ENCODE results near the gene KIAA0753.

The KIAA0753 gene

GRCh38 chr17:6639014-6639585 is 1.4 kb downstream of the KIAA0753 start:
- DNase-seq (ENCODE audit: extremely low spot score), result no peak
- ChIA-PET POLR2A (interaction anchor here (0.7 to 2.7 kb wide), 3 partner anchors 11 to 195 kb away, joined by 3 to 9 read pairs (median 3); partner anchors contain the start of genes C17orf100, MED31 and PIMREG), CTCF (interaction anchor here (1.0 kb wide), 1 partner anchor 9 kb away, joined by 3 read pairs; no protein-coding TSS in a partner anchor)
- TF ChIP-seq L3MBTL2 (conservative IDR thresholded peaks at IDR 0.05) (no peak), ZNF384 (IDR thresholded peaks at IDR 0.05) (no peak), CTBP1 (IDR thresholded peaks at IDR 0.05; ENCODE audit: borderline replicate concordance) (no peak), FOXK2 (IDR thresholded peaks at IDR 0.05) (no peak), ARNT (IDR thresholded peaks at IDR 0.05) (no peak), ELF4 (IDR thresholded peaks at IDR 0.05) (no peak), LEF1 (IDR thresholded peaks at IDR 0.05; ENCODE audit: borderline replicate concordance) (no peak), HDGF (IDR thresholded peaks at IDR 0.05; ENCODE audit: borderline replicate concordance) (no peak), SUZ12 (IDR thresholded peaks at IDR 0.05) (no peak), FOXM1 (IDR thresholded peaks at IDR 0.05; ENCODE audit: borderline replicate concordance) (no peak), BHLHE40 (IDR thresholded peaks at IDR 0.05; ENCODE audit: borderline replicate concordance) (no peak), PKNOX1 (IDR thresholded peaks at IDR 0.05) (no peak), SP1 (IDR thresholded peaks at IDR 0.05) (no peak), TARDBP (IDR thresholded peaks at IDR 0.05) (no peak), FOXA1 (IDR thresholded peaks at IDR 0.05) (no peak), NFRKB (IDR thresholded peaks at IDR 0.05) (no peak)

GRCh38 chr17:6638046-6638908 is 2.2 kb downstream of the KIAA0753 start:
- TF ChIP-seq SUZ12 (IDR thresholded peaks at IDR 0.05) (no peak), ZNF384 (IDR thresholded peaks at IDR 0.05) (no peak), ARNT (IDR thresholded peaks at IDR 0.05) (no peak), CTBP1 (IDR thresholded peaks at IDR 0.05; ENCODE audit: borderline replicate concordance) (no peak), BHLHE40 (IDR thresholded peaks at IDR 0.05; ENCODE audit: borderline replicate concordance) (no peak), LEF1 (IDR thresholded peaks at IDR 0.05; ENCODE audit: borderline replicate concordance) (no peak), ELF4 (IDR thresholded peaks at IDR 0.05) (no peak), HDGF (IDR thresholded peaks at IDR 0.05; ENCODE audit: borderline replicate concordance) (no peak), FOXM1 (IDR thresholded peaks at IDR 0.05; ENCODE audit: borderline replicate concordance) (no peak), PKNOX1 (IDR thresholded peaks at IDR 0.05) (no peak), NFRKB (IDR thresholded peaks at IDR 0.05) (no peak), FOXA1 (IDR thresholded peaks at IDR 0.05) (no peak), SP1 (IDR thresholded peaks at IDR 0.05) (no peak), TARDBP (IDR thresholded peaks at IDR 0.05) (no peak), L3MBTL2 (conservative IDR thresholded peaks at IDR 0.05) (no peak)
- POLR2A ChIA-PET, result interaction anchor here (2.7 kb wide), 1 partner anchor 13 kb away, joined by 9 read pairs; the partner anchor contains the start of genes C17orf100 and MED31
- DNase-seq (ENCODE audit: extremely low spot score), result no peak
- CTCF ChIA-PET, result interaction anchor here (1.0 kb wide), 1 partner anchor 10 kb away, joined by 3 read pairs; no protein-coding TSS in a partner anchor

GRCh38 chr17:6637458-6637840 is 3.1 kb downstream of the KIAA0753 start:
- ChIA-PET POLR2A (interaction anchor here (2.7 kb wide), 1 partner anchor 14 kb away, joined by 9 read pairs; the partner anchor contains the start of genes C17orf100 and MED31), CTCF (no interaction called here)
- DNase-seq (ENCODE audit: extremely low spot score), result no peak
- TF ChIP-seq ARNT (IDR thresholded peaks at IDR 0.05), result no peak

GRCh38 chr17:6636616-6637457 is 3.7 kb downstream of the KIAA0753 start:
- POLR2A ChIA-PET, result no interaction called here
- no peak for DNase-seq (ENCODE audit: extremely low spot score)
- no peak for TF ChIP-seq TARDBP (IDR thresholded peaks at IDR 0.05)
- TF ChIP-seq FOXM1 (IDR thresholded peaks at IDR 0.05; ENCODE audit: borderline replicate concordance), result no peak
- TF ChIP-seq CTBP1 (IDR thresholded peaks at IDR 0.05; ENCODE audit: borderline replicate concordance), result no peak
- no peak for TF ChIP-seq ELF4 (IDR thresholded peaks at IDR 0.05)
- no peak for TF ChIP-seq NFRKB (IDR thresholded peaks at IDR 0.05)
- TF ChIP-seq ZNF384 (IDR thresholded peaks at IDR 0.05), result no peak
- no peak for TF ChIP-seq FOXK2 (IDR thresholded peaks at IDR 0.05)
- TF ChIP-seq HDGF (IDR thresholded peaks at IDR 0.05; ENCODE audit: borderline replicate concordance), result no peak
- no peak for TF ChIP-seq SUZ12 (IDR thresholded peaks at IDR 0.05)
- TF ChIP-seq BHLHE40 (IDR thresholded peaks at IDR 0.05; ENCODE audit: borderline replicate concordance), result no peak
- no peak for TF ChIP-seq LEF1 (IDR thresholded peaks at IDR 0.05; ENCODE audit: borderline replicate concordance)
- no peak for TF ChIP-seq PKNOX1 (IDR thresholded peaks at IDR 0.05)
- TF ChIP-seq SP1 (IDR thresholded peaks at IDR 0.05), result no peak
- TF ChIP-seq L3MBTL2 (conservative IDR thresholded peaks at IDR 0.05), result no peak
- TF ChIP-seq FOXA1 (IDR thresholded peaks at IDR 0.05), result no peak
- TF ChIP-seq ARNT (IDR thresholded peaks at IDR 0.05), result no peak
- CTCF ChIA-PET, result no interaction called here

- no peak for DNase-seq (ENCODE audit: extremely low spot score)
- TF ChIP-seq ELF4 (IDR thresholded peaks at IDR 0.05), result no peak
- TF ChIP-seq SP1 (IDR thresholded peaks at IDR 0.05), result no peak
- TF ChIP-seq TARDBP (IDR thresholded peaks at IDR 0.05), result no peak
- no peak for TF ChIP-seq HDGF (IDR thresholded peaks at IDR 0.05; ENCODE audit: borderline replicate concordance)
- TF ChIP-seq SUZ12 (IDR thresholded peaks at IDR 0.05), result no peak
- TF ChIP-seq FOXA1 (IDR thresholded peaks at IDR 0.05), result no peak
- no peak for TF ChIP-seq PKNOX1 (IDR thresholded peaks at IDR 0.05)
- no peak for TF ChIP-seq LEF1 (IDR thresholded peaks at IDR 0.05; ENCODE audit: borderline replicate concordance)
- no peak for TF ChIP-seq L3MBTL2 (conservative IDR thresholded peaks at IDR 0.05)
- TF ChIP-seq ARNT (IDR thresholded peaks at IDR 0.05), result no peak
- no peak for TF ChIP-seq FOXK2 (IDR thresholded peaks at IDR 0.05)
- ChIA-PET POLR2A (no interaction called here), CTCF (no interaction called here)
Observed at GRCh38 chr17:6636105-6636504, 4.4 kb downstream of the KIAA0753 start.
